ENCODE data around the gene ITGA3. TPM values are rescaled to one million over a fixed set of nuclear protein-coding genes. Genes with fewer than 3 reads are reported as not detected.
A peak's percentile ranks its signal among the peaks of the same experiment; 100 is the strongest.

The ITGA3 gene
- polyA plus RNA-seq, 1 of the 3 experiments (the other 2 are of a cell fraction) = 766 TPM

DNA sequence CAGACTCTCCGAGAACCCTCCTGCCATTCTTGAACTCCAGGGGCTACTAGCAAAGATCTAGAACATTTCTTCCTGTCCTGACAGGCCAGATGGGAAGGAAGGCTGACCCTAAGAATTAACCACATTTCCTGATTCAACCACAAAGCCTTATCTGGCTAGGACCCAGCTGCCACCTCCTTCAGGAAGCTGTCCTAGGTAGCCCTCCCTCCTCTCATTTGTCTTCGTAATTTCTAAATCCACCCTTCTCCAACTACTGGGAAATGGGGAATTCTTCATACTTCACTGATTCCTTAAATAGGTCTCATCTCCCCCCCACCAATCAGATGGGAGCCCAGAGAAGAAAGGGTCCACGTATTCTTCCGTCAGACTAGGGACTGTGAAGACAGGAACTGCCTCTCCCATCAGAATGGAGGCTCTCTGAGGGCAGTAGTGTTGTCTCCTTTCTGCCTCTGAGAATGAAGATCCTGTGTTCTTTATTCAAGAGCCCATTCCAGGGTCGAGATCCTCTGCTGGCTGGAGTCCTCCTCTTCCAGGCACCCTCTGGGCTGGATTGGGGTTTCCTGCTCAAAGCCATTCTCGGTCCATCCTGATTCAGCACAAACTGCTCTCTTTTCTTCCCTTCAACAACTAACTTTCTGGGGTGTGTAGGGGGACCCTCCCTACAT, 71.9 kb downstream of the ITGA3 start:
- ChIA-PET POLR2A (no interaction called here), CTCF (interaction anchor here (2.7 to 11.3 kb wide), 3 partner anchors 11 to 34 kb away, joined by 9 to 116 read pairs (median 18); no protein-coding TSS in a partner anchor)
- 78% methylated on average over 6 of the region's 6 CpGs for WGBS (ENCODE audit: low lambda C conversion rate)

DNA sequence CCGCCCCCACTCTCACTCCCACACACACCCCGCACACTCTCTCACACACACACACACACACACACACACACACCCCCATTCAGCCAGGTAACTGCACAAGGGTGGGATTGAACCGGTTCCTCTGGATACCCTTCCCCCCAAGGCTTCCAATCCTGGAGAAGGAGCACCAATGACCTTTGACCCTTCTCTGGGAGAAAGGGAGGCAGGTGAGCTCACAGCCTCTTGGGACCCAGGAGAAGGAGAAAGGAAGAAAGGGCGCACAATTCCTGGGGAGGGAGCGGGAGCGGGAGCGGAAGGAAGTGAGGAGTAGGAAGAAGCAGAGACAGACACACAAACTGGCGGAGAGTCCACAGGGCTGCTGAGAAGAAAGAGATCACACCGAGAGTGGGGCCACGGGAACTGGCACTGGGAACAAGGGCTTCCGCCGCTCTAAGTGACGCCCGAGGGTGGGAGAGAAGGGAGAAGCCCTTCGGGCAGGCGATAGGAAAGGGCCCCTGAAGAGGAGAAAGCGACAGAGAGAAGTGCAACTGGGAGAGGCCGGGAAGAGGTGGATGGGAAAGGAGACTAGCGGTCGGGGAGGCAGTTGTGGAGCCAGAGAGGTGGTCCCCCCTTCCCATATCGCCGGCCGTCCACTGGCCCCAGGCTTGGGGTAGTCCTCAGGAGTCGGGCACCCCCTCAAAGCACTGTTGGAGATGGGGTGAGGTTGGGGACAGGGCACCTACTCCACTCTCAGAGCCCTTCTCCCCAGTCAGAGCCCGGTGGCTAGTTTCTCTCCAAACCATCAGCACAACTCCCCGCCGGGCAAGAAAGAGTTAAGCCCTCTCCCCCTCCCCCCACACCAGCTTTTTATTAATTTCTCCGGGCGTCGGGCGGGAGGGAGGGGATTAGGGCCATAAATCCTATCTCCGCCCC, 72.8 kb downstream of the ITGA3 start:
- POLR2A ChIA-PET = no interaction called here

More for the DNA sequence above, 71.9 kb downstream of the ITGA3 start:
- Histone ChIP-seq H3K9me3 (no peaks in the 10 kb centered on the region), H3K79me2 (ENCODE audit: insufficient read depth) (no peaks in the 10 kb centered on the region), H2AFZ (ENCODE audit: low read depth) (no peak overlapping the region), H3K27me3 (ENCODE audit: insufficient read depth) (no peaks in the 10 kb centered on the region), H3K9me2 (no peaks in the 10 kb centered on the region), H3K27ac (ENCODE audit: low read depth in 2 of 2, low read length in 1 of 2) (no peak overlapping the region), H3K4me3 (ENCODE audit: low read depth in 2 of 2, low read length in 1 of 2) (no peak overlapping the region), H3K36me3 (replicated peaks in 1 of 2; ENCODE audit: control insufficient read depth in 1 of 2, insufficient read depth in 2 of 2, low read length in 1 of 2) (no peaks in the 10 kb centered on the region), H4K20me1 (ENCODE audit: insufficient read depth) (no peaks in the 10 kb centered on the region), H3K4me2 (no peak overlapping the region; the same call in 1 of the 2 replicates), H3F3A (replicated peaks; ENCODE audit: insufficient read depth) (peaks cover 7% of the 10 kb centered on the region), H3K9ac (no peak overlapping the region), H3K4me1 (ENCODE audit: control insufficient read depth in 1 of 2, insufficient read depth in 2 of 2, low read depth in 1 of 2, low read length in 1 of 2) (peaks cover 2 to 17% of the 10 kb centered on the region in 2 experiments; a peak in 2 of 4 replicates)
- no peak for DNase-seq
- no peak for TF ChIP-seq CHD2 (IDR thresholded peaks at IDR 0.05; ENCODE audit: low read length, partially characterized antibody)
- no peak for TF ChIP-seq FOXM1 (IDR thresholded peaks at IDR 0.05; ENCODE audit: low read depth)
- TF ChIP-seq, protein P1, sequence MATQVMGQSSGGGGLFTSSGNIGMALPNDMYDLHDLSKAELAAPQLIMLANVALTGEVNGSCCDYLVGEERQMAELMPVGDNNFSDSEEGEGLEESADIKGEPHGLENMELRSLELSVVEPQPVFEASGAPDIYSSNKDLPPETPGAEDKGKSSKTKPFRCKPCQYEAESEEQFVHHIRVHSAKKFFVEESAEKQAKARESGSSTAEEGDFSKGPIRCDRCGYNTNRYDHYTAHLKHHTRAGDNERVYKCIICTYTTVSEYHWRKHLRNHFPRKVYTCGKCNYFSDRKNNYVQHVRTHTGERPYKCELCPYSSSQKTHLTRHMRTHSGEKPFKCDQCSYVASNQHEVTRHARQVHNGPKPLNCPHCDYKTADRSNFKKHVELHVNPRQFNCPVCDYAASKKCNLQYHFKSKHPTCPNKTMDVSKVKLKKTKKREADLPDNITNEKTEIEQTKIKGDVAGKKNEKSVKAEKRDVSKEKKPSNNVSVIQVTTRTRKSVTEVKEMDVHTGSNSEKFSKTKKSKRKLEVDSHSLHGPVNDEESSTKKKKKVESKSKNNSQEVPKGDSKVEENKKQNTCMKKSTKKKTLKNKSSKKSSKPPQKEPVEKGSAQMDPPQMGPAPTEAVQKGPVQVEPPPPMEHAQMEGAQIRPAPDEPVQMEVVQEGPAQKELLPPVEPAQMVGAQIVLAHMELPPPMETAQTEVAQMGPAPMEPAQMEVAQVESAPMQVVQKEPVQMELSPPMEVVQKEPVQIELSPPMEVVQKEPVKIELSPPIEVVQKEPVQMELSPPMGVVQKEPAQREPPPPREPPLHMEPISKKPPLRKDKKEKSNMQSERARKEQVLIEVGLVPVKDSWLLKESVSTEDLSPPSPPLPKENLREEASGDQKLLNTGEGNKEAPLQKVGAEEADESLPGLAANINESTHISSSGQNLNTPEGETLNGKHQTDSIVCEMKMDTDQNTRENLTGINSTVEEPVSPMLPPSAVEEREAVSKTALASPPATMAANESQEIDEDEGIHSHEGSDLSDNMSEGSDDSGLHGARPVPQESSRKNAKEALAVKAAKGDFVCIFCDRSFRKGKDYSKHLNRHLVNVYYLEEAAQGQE (IDR thresholded peaks at IDR 0.05; ENCODE audit: low read depth, low read length) = peak; percentile 42; the same call in 1 of the 2 replicates
- TF ChIP-seq, protein P2, sequence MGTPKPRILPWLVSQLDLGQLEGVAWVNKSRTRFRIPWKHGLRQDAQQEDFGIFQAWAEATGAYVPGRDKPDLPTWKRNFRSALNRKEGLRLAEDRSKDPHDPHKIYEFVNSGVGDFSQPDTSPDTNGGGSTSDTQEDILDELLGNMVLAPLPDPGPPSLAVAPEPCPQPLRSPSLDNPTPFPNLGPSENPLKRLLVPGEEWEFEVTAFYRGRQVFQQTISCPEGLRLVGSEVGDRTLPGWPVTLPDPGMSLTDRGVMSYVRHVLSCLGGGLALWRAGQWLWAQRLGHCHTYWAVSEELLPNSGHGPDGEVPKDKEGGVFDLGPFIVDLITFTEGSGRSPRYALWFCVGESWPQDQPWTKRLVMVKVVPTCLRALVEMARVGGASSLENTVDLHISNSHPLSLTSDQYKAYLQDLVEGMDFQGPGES (IDR thresholded peaks at IDR 0.05; ENCODE audit: low read depth, low read length) = no peak
- TF ChIP-seq RCOR1 (IDR thresholded peaks at IDR 0.05; ENCODE audit: low read length) = no peak

More for the DNA sequence above, 72.8 kb downstream of the ITGA3 start:
- H3K9me2 ChIP-seq = no peaks in the 10 kb centered on the region
- H2AFZ ChIP-seq (ENCODE audit: low read depth) = no peak overlapping the region
- H3K4me3 ChIP-seq (ENCODE audit: low read depth in 2 of 2, low read length in 1 of 2) = peak overlapping the region; percentile 61 to 70
- WGBS (ENCODE audit: low lambda C conversion rate) = 69% methylated on average over 32 of the region's 32 CpGs
- peaks cover 11 to 24% of the 10 kb centered on the region in 2 experiments; a peak in 3 of 4 replicates for H3K4me1 ChIP-seq (ENCODE audit: control insufficient read depth in 1 of 2, insufficient read depth in 2 of 2, low read depth in 1 of 2, low read length in 1 of 2)
- H3F3A ChIP-seq (replicated peaks; ENCODE audit: insufficient read depth) = peaks cover 16% of the 10 kb centered on the region
- no peaks in the 10 kb centered on the region for H3K27me3 ChIP-seq (ENCODE audit: insufficient read depth)
- no peak overlapping the region; a peak in 1 of 4 replicates for H3K27ac ChIP-seq (ENCODE audit: low read depth in 2 of 2, low read length in 1 of 2)
- no peaks in the 10 kb centered on the region for H3K36me3 ChIP-seq (replicated peaks in 1 of 2; ENCODE audit: control insufficient read depth in 1 of 2, insufficient read depth in 2 of 2, low read length in 1 of 2)
- no peaks in the 10 kb centered on the region for H3K9me3 ChIP-seq
- 0 out of 2 replicates have a peak, but pooled peaks cover 3% of the 10 kb centered on the region for H4K20me1 ChIP-seq (ENCODE audit: insufficient read depth)
- peak overlapping the region; percentile 59; the same call in 1 of the 2 replicates for H3K9ac ChIP-seq
- peak overlapping the region; percentile 99 for H3K4me2 ChIP-seq
- TF ChIP-seq POLR2AphosphoS5 (IDR thresholded peaks at IDR 0.05; ENCODE audit: low read depth, low read length) (no peak), ELF1 (IDR thresholded peaks at IDR 0.05) (no peak), RXRA (IDR thresholded peaks at IDR 0.05; ENCODE audit: borderline replicate concordance, low read depth) (no peak), TAF1 (IDR thresholded peaks at IDR 0.05; ENCODE audit: borderline replicate concordance, low read depth, low read length) (no peak), TEAD4 (IDR thresholded peaks at IDR 0.05; ENCODE audit: borderline replicate concordance, insufficient read depth) (no peak)
- TF ChIP-seq, protein P3, sequence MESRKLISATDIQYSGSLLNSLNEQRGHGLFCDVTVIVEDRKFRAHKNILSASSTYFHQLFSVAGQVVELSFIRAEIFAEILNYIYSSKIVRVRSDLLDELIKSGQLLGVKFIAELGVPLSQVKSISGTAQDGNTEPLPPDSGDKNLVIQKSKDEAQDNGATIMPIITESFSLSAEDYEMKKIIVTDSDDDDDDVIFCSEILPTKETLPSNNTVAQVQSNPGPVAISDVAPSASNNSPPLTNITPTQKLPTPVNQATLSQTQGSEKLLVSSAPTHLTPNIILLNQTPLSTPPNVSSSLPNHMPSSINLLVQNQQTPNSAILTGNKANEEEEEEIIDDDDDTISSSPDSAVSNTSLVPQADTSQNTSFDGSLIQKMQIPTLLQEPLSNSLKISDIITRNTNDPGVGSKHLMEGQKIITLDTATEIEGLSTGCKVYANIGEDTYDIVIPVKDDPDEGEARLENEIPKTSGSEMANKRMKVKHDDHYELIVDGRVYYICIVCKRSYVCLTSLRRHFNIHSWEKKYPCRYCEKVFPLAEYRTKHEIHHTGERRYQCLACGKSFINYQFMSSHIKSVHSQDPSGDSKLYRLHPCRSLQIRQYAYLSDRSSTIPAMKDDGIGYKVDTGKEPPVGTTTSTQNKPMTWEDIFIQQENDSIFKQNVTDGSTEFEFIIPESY (IDR thresholded peaks at IDR 0.05; ENCODE audit: borderline replicate concordance, low read depth) = no peak
- TF ChIP-seq, protein P4, sequence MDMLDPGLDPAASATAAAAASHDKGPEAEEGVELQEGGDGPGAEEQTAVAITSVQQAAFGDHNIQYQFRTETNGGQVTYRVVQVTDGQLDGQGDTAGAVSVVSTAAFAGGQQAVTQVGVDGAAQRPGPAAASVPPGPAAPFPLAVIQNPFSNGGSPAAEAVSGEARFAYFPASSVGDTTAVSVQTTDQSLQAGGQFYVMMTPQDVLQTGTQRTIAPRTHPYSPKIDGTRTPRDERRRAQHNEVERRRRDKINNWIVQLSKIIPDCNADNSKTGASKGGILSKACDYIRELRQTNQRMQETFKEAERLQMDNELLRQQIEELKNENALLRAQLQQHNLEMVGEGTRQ (IDR thresholded peaks at IDR 0.05; ENCODE audit: borderline replicate concordance, low read depth, low read length) = no peak
- TF ChIP-seq, protein P5, sequence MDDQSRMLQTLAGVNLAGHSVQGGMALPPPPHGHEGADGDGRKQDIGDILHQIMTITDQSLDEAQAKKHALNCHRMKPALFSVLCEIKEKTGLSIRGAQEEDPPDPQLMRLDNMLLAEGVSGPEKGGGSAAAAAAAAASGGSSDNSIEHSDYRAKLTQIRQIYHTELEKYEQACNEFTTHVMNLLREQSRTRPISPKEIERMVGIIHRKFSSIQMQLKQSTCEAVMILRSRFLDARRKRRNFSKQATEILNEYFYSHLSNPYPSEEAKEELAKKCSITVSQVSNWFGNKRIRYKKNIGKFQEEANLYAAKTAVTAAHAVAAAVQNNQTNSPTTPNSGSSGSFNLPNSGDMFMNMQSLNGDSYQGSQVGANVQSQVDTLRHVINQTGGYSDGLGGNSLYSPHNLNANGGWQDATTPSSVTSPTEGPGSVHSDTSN (IDR thresholded peaks at IDR 0.05) = no peak
- no peak for DNase-seq
- CTCF ChIA-PET = interaction anchor here (1.0 to 11.3 kb wide), 2 partner anchors 15 to 41 kb away, joined by 5 to 116 read pairs; no protein-coding TSS in a partner anchor
- H3K79me2 ChIP-seq (ENCODE audit: insufficient read depth) = no peaks in the 10 kb centered on the region
